GM21528 (cell line): Measurements from ENCODE around the gene ACP6.

ENCODE experiments used
- ATAC-seq: cut with Tn5 transposase; IDR thresholded peaks from one replicate; pipeline ENCODE4 v1.9.1; 2021; ENCODE audit warnings: mild to moderate bottlenecking, moderate library complexity; ENCODE audit not compliant: unreplicated experiment, low FRiP score

The ACP6 gene

DNA sequence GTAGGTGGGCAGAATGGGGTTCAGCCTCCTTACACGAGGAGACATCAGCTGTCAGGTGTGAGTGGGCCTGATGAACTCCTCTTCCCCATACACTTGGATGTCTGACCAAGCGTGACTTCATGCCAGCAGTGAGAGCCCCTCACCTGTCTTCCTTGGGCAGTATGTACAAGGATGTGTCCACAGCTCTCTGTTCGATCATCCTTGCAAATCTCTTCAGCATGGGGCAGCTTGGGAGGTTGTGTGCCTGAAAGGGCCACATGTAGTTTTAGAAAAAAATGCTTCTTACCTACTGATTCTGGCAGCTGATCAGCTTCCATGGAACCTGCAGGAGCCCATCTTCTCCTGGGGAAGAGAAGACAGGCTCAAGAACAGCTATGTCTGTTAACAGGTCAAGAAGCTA, 18.0 kb downstream of the ACP6 start:
- no peak for ATAC-seq

DNA sequence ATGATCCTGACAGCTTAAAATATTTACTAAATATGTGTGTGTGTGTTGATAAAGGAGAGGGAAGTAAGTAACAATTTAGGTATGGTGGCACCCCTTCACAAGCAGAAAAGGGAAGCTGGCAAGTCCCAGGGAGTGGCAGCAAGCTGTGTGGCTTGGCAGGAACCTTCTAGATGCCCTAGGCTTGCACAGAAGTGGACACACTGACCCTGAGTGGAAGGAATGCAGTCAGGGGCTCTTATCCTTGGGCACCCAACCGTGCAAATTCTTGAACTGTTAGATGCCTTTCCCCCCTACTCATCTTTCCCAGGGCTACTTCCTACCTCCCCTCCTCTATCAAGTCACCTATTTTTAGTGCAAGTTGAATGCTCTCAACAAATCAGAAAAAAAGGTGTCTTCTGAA, 18.9 kb downstream of the ACP6 start:
- ATAC-seq: no peak

DNA sequence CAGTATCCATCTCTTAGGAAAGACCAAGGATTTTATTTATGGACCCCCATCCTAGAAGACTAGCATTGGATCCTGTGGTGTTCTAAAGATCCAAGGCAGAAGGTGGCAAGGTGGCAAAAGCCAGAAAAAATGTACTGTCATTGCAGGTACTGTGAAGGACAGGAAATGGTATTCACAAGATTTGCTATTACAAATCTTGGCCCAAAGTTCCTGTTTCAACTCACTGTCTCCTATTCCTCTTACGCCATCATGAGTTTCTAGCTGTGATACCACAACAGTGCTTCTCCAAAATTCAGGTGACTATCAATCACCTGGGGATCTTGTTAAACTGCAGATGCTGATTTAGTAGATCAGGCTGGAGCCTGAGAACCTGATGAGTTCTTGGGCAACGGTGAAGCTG, 21.4 kb downstream of the ACP6 start:
- ATAC-seq: no peak

DNA sequence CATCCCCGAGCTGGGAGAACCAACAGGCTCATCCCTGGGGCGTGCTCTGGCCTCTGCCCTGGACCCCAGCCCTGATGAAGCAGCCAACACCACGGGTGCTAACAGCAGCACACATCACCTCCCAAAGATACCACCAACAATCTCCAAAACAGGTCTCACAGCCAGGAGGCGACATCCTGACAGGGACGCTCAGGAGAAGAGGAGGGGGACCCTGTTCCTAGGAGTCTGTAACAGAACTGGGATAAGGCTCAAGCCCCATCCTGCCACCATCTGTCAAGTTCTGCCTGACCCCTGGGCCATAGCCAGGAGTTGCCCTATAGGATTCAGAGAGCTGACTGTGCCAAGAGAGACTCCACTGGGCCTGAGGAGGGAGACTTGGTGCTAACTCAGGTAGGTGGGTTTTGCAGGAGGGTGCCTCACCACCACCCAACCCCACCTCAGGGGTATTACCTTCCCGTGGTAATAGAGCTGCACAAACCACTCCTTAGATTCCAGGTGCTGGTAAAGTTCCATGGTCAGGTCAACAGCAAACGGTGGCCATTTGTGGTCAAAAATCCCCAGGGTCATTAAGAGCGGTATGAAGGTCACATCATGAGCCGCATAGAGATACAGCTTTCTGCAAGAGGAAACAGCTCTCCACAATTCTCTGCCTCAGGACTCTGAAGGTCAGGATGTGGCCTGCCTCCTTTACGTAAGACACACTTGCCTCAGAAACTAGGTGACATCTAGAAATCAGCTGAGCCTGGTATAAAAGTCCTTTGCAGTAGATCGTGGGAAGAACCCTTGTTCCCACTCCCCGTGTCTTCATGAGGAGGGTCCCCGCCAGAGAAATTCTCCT, 22.3 kb downstream of the ACP6 start:
- no peak for ATAC-seq

DNA sequence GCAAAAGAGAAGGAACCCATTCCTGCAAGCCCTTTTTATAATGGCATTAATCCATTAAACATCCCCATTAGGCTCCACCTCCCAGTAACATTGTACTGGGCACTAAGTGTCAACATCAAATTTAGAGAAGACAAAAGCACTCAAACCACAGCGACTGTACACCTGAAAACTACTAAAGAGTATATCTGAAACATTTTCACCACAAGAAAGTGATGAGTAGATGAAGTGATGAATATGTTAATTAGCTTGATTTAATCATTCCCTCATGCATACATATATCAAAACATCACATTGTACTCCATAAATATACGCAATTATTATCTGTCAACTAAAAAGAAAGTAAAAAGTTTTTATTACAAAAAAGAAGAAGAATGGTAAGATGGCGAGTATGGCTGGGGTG, 26.4 kb downstream of the ACP6 start:
- no peak for ATAC-seq

DNA sequence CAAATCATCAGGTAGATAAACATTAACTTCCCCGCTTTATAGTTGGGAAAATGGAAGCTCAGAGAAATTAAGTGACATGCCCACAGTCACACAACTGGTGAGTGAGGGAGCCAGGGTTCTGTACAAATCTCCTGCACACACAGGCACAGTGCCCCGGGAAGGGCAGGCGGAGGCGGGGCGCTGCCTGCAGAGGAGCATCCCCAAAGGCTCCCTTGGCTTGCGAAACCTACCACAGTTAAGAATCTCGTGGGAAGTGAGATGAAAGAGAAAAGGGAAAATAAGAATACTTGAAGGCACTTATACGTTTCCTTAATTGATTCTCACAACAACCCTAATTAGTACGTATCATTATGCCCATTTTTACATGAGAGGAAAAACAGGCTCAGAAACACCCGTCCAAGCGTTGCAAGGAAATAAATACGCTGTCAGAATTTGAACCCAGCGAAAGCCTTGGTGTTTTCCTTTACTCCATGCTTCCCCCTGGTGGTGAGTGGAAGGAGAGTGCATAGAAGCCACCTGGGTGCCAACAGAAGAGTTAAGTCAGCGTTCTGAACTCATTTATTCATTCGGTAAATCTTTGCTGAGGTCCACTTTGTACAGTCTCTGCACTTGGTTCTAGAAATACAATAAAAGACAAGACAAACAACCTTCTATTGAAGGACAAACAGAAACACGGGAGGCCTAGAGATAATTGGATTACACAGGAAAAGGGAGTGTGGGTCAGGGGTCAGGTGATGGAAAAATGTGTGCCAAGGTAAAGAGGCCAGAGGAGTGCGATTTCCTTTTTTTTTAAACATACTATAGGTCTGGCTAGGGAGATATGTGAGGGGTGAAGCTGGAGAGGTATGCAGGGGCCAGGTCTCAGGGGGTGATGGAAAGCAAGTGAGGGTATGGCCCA, 28.4 kb downstream of the ACP6 start:
- ATAC-seq: no peak

DNA sequence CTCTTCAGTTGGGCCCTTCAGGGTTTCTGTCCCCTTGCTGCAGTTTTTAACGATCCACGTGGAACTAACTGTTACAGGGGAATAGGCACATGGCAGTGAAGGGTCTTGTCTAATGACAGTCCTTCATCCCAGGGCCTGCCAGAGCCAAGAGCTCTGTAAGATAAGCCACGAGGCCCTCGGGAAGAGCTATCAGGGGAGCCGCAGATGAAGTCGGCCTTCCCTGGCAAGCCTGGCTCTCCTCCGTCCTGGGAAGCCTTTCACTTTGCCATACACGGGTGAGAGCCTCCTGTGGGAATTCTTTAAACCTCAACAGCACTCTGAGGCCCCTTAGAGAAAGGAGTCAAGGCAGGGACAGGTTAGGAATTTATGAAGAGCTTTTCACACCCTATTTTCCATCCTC, 29.0 kb downstream of the ACP6 start:
- ATAC-seq: no peak

DNA sequence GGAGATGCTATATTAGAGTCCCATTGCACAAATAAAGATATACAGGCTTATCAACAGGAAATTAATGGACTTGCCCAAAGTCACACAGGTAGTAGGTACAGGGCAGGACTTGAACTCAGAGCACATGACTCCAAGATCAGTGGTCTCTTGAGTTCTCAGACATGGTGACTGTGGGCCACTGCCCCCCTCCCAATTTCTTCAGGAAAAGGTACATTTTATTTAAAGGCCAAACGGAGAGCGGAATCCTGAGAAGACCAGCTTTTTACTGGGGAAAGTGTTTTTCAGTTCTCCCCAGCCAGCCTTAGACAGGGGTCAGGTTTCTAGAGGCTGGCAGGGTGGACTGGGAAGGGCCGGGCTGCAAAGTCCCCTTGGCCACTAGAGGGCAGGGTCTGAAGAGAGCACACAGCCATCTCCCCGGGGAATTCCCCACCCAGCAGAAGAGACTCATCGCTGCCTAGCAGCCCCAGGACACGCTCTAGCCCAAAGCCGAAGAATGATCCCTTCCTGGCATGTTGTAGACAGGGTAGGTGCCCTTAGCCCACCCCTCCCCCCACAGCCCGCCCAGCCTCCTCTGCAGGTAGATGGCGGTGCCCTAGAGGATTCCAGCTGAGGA, 29.7 kb downstream of the ACP6 start:
- peak; percentile 84 for ATAC-seq

DNA sequence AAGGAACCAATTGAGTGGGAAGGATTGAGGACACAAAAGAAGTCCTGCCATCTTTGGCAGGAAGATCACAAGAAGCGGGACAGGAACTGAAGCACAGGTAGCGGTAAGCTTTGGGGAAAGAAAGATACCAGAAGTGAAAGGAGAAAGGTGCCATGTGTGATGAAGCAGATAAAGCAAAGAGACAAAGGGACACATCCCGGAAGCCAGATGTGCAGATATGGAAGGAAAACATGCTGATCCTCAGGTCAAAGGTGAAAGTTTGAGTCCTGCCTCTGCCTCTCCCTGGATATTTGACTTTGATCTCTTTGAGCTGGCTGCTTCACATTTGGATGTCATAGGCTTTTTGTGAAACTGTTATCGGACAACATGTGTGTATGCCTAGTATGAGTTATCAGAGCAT, 34.0 kb downstream of the ACP6 start:
- ATAC-seq: no peak

DNA sequence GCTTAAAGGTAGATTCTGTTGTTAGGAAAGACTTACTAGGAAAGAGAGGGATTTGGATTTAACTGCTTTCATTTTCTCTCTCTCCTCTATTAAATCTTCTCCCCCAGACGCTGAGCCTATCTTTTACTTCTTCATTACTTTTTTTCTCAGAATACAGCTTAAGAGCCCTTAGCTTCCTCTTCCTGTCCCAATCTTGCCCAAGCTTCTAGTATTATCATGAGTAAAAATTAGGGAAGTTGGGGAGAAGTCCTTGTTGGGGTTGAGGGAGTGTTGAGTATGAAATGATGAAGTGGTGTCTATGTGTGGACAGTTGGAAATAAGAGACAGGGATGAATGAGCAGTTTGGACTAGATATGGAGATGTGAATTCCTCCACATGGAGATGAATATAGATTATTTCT, 35.0 kb downstream of the ACP6 start:
- no peak for ATAC-seq

DNA sequence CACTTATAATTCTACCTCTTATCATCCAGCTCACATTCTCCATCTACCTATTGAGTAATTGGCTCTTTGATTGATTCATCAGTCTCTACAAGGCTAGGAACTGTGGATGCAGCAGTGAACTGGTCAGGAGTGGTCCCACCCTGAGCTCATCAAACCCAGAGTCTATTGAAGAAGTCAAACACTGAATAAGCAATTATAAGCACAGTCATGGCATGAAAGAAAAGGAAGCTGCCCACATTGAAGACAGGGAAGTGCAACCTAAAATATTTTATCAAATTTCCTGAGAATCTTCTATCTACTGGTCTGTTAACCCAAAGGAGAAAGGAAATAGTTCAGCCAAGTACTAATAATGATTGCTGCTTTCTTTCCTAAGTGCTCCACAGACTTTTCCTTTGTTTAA, 35.7 kb downstream of the ACP6 start:
- ATAC-seq: no peak

DNA sequence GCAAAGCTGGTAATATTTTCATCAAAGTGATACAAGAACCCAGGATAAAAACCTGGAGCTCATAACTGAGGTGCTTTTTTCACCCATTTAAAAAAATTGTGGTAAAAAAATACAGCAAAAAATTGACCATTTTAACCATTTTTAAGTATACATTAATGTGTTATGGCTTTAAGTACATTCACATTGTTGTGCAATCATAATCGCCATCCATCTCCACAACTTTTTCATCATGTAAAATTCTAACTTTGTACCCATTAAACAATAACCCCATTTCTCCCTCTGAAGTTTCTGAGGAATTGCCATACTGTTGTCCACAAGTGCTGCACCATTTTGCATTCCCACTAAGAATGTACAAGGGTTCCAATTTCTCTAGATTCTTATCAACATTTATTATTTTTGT, 36.6 kb downstream of the ACP6 start:
- ATAC-seq: no peak

DNA sequence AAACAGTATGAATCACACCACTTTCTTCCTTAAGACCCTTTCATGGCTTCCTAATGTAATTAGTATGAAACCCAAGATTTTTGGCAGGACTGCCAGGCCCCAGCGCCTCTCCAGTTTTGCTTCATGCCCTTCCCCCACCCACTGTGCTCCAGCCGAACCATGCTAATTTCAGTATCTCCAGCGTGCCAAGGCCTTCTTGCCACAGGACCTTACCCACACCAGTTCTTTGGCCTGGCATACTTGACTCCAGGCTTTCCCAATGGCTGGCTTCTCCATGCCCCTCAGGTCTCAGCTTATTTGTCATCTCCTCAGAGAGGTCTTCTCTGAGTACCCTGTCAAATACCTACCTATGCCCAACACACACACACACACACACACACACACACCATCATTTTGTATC, 38.5 kb downstream of the ACP6 start:
- ATAC-seq: no peak

DNA sequence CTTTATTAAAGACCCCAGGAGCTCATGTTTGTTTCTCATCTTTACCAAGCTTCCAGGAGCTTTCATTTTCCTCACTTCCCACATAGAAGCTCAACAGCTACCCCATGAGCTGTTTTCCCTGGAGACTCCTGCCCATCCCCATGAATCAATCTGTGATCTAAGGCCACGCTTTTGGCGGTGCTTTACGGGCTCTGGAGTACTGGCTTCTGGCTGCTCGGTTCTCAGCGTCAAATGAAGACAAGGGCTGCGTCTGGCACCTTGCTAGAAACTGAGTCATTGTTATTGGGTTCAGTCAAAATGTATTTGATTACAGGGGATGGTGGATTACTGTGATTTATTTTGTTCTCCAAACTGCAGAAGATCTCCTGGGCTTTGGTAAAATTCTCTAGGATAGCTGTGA, 39.9 kb downstream of the ACP6 start:
- ATAC-seq: no peak

DNA sequence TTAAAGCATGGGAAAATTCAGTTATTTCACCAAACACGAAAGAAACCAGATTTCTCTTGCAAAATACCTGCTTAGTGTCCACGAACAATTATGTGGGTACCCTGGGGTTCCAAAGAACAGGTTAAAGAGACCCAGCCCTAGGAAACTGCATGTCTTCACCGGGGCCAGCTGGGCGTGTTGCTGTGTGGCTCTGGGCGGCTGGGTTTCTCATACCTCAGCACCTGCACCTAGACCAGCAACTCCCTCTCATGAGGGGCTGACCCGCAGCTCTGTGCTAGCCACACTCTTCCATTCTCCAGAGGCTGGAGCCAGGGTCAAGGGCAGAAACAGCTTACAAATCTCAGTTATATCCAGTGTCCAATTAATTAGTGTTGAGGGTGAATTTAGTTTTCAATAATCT, 40.3 kb downstream of the ACP6 start:
- no peak for ATAC-seq

DNA sequence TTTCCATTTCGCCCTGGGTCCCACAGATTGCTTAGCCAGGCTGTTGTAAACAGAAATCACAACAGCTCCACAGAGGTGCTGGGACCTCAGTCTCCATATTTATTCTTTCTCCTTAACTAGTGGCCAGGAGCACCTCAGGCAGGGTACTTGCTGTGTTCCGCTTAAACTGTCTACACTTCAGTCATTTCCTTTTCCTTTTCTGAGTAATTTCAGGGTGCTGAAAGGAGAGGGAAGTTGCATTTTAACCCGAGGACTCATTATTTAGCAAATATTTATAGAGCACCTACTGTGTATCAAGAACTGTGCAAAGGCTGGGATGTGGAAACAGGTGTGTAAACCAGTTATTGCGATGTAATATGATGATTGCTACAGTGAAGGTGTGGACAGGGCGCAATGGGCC, 41.9 kb downstream of the ACP6 start:
- no peak for ATAC-seq

DNA sequence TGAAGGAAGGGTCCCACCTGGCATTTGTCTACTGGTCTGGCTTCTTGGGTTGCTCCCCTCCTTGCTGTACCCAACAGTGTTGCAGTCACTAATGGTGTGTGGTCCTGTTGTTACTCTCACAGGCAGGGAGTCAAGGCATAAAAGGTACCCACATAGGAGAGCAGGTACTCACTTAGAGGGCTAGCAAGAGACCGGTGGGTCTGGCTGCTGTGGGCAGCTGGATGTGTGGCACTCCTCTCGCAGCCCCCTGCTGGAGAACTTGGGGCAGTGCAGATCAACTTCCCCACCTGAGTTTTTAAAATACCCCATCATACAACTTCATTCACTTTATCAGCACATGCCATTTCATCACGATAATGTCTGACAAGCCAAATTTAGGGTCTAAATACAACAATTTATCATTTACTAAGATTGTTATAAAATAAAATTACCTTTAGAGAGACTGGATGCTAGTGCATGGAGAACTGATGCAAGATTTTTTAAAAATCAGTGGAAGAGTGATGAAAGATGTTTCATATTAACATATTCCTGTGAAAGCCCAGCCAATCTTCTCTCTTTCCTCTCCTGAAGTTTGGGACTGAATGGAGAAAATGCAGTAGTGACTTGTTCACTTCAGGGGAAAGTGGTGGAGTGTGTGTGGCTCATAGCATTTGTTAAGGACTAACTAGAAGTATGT, 42.8 kb downstream of the ACP6 start:
- no peak for ATAC-seq

DNA sequence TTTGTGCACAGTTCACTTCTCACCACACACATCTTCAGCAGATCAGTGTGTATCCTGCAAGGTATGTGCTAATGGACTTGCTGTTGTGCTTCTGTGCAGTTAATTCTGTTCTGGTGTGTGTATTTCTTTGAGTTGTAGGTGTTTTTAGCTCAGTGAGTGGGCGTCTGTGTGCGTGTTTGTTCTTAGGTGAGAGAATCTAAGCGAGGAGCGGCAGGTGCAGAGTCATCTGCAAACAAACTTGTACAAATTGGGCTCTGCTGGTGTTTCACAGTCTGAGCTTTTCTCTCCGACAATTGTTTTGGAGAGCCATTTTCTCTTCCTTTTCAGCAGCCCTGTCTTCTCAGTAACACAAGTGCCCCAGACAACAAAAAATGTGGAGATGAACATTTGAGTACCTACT, 43.6 kb downstream of the ACP6 start:
- ATAC-seq: no peak

DNA sequence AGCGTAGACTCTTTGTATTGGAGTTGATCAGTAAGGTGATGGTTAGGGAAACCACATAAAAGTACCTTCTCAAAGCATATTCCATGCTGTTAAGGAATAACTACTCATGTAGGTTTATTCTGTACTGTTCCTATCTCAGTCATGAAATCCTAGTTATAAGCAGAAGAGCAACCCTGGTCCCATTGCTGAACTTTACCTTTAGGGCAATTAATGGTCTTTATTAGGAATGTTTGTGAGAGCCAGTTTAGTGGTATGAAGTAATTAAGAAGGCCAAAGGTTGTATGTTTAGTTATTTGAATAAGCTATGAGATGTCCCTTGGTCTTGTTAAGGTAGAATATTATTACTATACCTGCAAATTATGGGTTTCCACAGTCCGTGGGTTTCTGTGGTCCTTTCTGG, 44.0 kb downstream of the ACP6 start:
- no peak for ATAC-seq

DNA sequence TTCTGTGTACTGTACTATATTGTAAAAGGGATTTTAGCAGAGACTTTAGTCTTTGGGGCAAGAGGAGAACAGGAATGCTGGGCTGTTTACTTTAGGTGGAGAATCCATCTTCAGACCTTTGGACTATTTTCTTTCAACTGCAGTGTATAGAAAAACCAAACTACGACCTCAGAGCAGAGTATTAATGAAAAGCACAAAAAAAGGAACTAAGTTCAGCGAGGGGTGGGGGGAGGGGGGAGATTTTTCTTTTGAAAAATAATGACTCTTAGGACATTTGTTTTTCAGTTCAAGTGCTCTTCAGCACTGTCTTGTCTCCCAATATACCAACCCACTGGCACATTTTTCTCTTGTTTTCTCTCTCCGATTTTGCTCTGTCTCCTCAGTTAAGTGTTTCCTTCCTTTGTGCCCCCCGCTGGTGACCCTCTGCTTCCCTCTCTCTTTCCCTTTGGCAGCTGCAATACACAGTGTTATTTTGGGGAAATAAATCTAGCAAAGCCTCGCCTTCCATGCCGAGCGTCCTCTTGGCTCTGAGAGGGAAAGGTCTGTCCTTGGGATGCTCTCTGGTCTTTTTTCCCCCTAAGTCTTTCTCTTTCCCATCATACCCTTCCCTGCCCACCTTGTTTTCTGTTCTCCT, 44.8 kb downstream of the ACP6 start:
- ATAC-seq: no peak
